Astrocyte (in vitro differentiated cells and primary cell): ENCODE data around the gene CHST10. TPM values are rescaled to one million over a fixed set of nuclear protein-coding genes. Genes with fewer than 3 reads are reported as not detected.

ENCODE experiments used
- DNase-seq: peaks from one replicate; pipeline ENCODE4 v3.0.0-alpha.2; 2010; ENCODE audit warnings: low read depth
- FAIRE-seq: peaks from 2 replicates; lab custom pipeline; 2011; peaks lifted over from hg19 to GRCh38; lab: Jason Lieb, UNC
- H2AFZ ChIP-seq: 2 replicates; pipeline ENCODE4 v1.6.0; 2012; ENCODE audit warnings: low read depth, low read length, inconsistent platforms
- H3K27ac ChIP-seq: 2 replicates; pipeline ENCODE4 v1.5.1; 2011; ENCODE audit warnings: low read depth, low read length, inconsistent platforms
- H3K27me3 ChIP-seq: 2 replicates; pipeline ENCODE4 v1.6.0; 2011; ENCODE audit warnings: low read length, inconsistent platforms; ENCODE audit not compliant: insufficient read depth
- H3K36me3 ChIP-seq: 2 replicates; pipeline ENCODE4 v1.5.1; 2011; ENCODE audit warnings: low read length, inconsistent platforms; ENCODE audit not compliant: insufficient read depth
- H3K4me1 ChIP-seq: 2 replicates; pipeline ENCODE4 v1.5.1; 2011; ENCODE audit warnings: low read length, inconsistent platforms; ENCODE audit not compliant: insufficient read depth
- H3K4me2 ChIP-seq: 2 replicates; pipeline ENCODE4 v1.6.0; 2012; ENCODE audit warnings: low read length, inconsistent platforms
- H3K4me3 ChIP-seq: 2 replicates; pipeline ENCODE4 v1.5.1; 2011; ENCODE audit warnings: low read depth, mild to moderate bottlenecking, low read length, inconsistent platforms; ENCODE audit not compliant: insufficient read depth
- H3K79me2 ChIP-seq: 2 replicates; pipeline ENCODE4 v1.6.0; 2012; ENCODE audit warnings: mild to moderate bottlenecking, low read length, inconsistent platforms; ENCODE audit not compliant: insufficient read depth
- H3K9ac ChIP-seq: 2 replicates; pipeline ENCODE4 v1.6.0; 2012; ENCODE audit warnings: mild to moderate bottlenecking, low read length, inconsistent platforms
- H3K9me3 ChIP-seq: 2 replicates; pipeline ENCODE4 v1.5.1; 2012; ENCODE audit warnings: low read depth, mild to moderate bottlenecking, low read length, inconsistent platforms; ENCODE audit not compliant: insufficient read depth
- H4K20me1 ChIP-seq: 2 replicates; pipeline ENCODE4 v1.6.0; 2012; ENCODE audit warnings: low read length, inconsistent platforms; ENCODE audit not compliant: insufficient read depth
- H3K27ac Mint-ChIP-seq: one replicate; pipeline ENCODE4 v1.8.0; 2021; ENCODE audit warnings: mild to moderate bottlenecking, mixed read lengths; ENCODE audit not compliant: unreplicated experiment
- H3K27me3 Mint-ChIP-seq: one replicate; pipeline ENCODE4 v1.8.0; 2021; ENCODE audit warnings: low read depth, mixed read lengths; ENCODE audit not compliant: unreplicated experiment
- H3K36me3 Mint-ChIP-seq: one replicate; pipeline ENCODE4 v1.8.0; 2021; ENCODE audit warnings: low read depth, mixed read lengths; ENCODE audit not compliant: unreplicated experiment
- H3K4me1 Mint-ChIP-seq: one replicate; pipeline ENCODE4 v1.8.0; 2021; ENCODE audit warnings: low read depth, mixed read lengths; ENCODE audit not compliant: unreplicated experiment
- H3K4me3 Mint-ChIP-seq: one replicate; pipeline ENCODE4 v1.8.0; 2021; ENCODE audit warnings: mild to moderate bottlenecking, moderate library complexity, mixed read lengths; ENCODE audit not compliant: unreplicated experiment
- H3K9me3 Mint-ChIP-seq: one replicate; pipeline ENCODE4 v1.8.0; 2021; ENCODE audit warnings: mild to moderate bottlenecking, mixed read lengths; ENCODE audit not compliant: unreplicated experiment
- CTCF ChIP-seq: IDR thresholded peaks from 2 replicates; pipeline ENCODE4 v1.5.1; 2011; ENCODE audit warnings: low read depth, mild to moderate bottlenecking, inconsistent platforms, low read length, moderate library complexity; ENCODE audit not compliant: insufficient read depth
- EZH2 ChIP-seq: IDR thresholded peaks from 2 replicates; pipeline ENCODE4 v1.6.1; 2012; ENCODE audit warnings: mild to moderate bottlenecking, low read length, inconsistent platforms; ENCODE audit not compliant: insufficient read depth
- total RNA-seq: library from RNA; stranded (reverse); gene quantifications from 2 replicates; pipeline ENCODE4 v1.2.1, GENCODE V29; 2021

CHST10 gene
- total RNA-seq, 1 donor from 2014 or later = 12.7 TPM

- DNase-seq = no peak
- no peak overlapping the region for H3K4me3 ChIP-seq
- no peaks in the 10 kb centered on the region for H4K20me1 ChIP-seq
- Mint-ChIP-seq H3K4me1 (no peaks in the 10 kb centered on the region), H3K27me3 (peaks cover 9% of the 10 kb centered on the region), H3K4me3 (no peak overlapping the region), H3K27ac (no peak overlapping the region), H3K36me3 (no peaks in the 10 kb centered on the region), H3K9me3 (no peaks in the 10 kb centered on the region)
- H3K9me3 ChIP-seq = no peaks in the 10 kb centered on the region
- H3K79me2 ChIP-seq = no peaks in the 10 kb centered on the region
- no peaks in the 10 kb centered on the region for H3K4me1 ChIP-seq
- no peak overlapping the region for H3K27ac ChIP-seq
- no peak overlapping the region for H3K4me2 ChIP-seq
- H3K36me3 ChIP-seq = no peaks in the 10 kb centered on the region
- no peak for FAIRE-seq
- TF ChIP-seq CTCF (no peak), EZH2 (no peak)
- H3K27me3 ChIP-seq = no peaks in the 10 kb centered on the region
- H2AFZ ChIP-seq = no peak overlapping the region
- no peak overlapping the region for H3K9ac ChIP-seq
Measured at GRCh38 chr2:100425573-100426383, 8.3 kb upstream of the CHST10 start.

DNA sequence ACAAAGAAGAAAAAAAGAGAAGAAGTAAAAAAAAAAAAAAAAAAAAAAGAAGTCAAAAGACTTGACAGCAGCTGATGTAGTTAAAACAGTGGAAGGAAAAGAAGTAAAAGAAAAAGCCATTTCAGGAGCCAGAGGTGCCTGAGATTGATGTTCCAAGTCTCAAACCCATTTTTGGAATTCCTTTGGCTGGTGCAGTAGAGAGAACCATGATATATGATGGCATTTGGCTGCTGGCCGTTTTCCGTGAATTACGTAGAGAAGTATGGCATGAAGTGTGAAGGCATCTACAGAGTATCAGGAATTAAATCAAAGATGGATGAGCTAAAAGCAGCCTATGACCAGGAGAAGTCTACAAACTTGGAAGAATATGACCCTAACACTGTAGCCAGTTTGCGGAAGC, 7.6 kb upstream of the CHST10 start:
- H2AFZ ChIP-seq = no peak overlapping the region
- H3K4me3 ChIP-seq = no peak overlapping the region
- no peak overlapping the region for H3K27ac Mint-ChIP-seq
- H3K9me3 ChIP-seq = no peaks in the 10 kb centered on the region
- H3K4me1 ChIP-seq = no peaks in the 10 kb centered on the region
- no peak overlapping the region for H3K4me2 ChIP-seq
- H3K36me3 ChIP-seq = no peaks in the 10 kb centered on the region
- no peaks in the 10 kb centered on the region for H3K27me3 ChIP-seq
- no peak overlapping the region for H3K4me3 Mint-ChIP-seq
- no peak for TF ChIP-seq CTCF
- TF ChIP-seq EZH2 = no peak
- DNase-seq (no peak), FAIRE-seq (no peak)
- no peaks in the 10 kb centered on the region for H3K36me3 Mint-ChIP-seq
- H3K9me3 Mint-ChIP-seq = no peaks in the 10 kb centered on the region
- no peak overlapping the region for H3K27ac ChIP-seq
- H3K79me2 ChIP-seq = no peaks in the 10 kb centered on the region
- no peak overlapping the region for H3K9ac ChIP-seq
- peaks cover 9% of the 10 kb centered on the region for H3K27me3 Mint-ChIP-seq
- no peaks in the 10 kb centered on the region for H3K4me1 Mint-ChIP-seq
- H4K20me1 ChIP-seq = no peaks in the 10 kb centered on the region

DNA sequence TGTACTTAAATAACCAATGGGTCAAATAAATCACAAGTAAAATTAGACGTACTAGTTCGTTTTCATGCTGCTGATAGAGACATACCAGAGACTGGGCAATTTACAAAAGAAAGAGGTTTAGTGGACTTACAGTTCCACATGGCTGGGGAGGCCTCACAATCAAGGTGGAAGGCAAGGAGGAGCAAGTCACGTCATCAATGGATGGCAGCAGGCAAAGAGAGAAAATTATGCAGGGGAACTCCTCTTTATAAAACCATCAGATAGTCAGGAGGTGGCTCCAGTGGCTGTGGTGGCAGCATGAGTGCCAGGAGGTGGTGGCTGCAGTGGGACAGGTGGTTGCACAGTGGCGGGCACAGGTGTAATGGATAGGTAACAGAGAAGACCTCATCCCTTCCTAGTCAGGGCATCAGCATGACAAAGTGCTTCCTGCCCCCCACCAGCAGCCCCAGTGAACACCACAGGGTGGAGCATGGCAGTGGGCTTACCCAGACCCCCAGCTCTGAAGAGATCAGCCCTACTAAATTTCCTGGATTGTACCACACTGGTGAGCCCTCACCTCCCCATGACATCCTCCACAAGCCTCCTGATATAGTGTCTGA, 6.9 kb upstream of the CHST10 start:
- Histone ChIP-seq H3K36me3 (no peaks in the 10 kb centered on the region), H3K9ac (no peak overlapping the region), H3K79me2 (no peaks in the 10 kb centered on the region), H3K27me3 (no peaks in the 10 kb centered on the region), H3K4me1 (no peaks in the 10 kb centered on the region), H4K20me1 (no peaks in the 10 kb centered on the region), H3K4me2 (no peak overlapping the region), H3K9me3 (no peaks in the 10 kb centered on the region), H3K27ac (no peak overlapping the region), H3K4me3 (no peak overlapping the region), H2AFZ (no peak overlapping the region)
- no peak overlapping the region for H3K27ac Mint-ChIP-seq
- H3K9me3 Mint-ChIP-seq = no peaks in the 10 kb centered on the region
- H3K27me3 Mint-ChIP-seq = peaks cover 9% of the 10 kb centered on the region
- TF ChIP-seq EZH2 (no peak), CTCF (no peak)
- no peaks in the 10 kb centered on the region for H3K4me1 Mint-ChIP-seq
- no peak for DNase-seq
- no peak for FAIRE-seq
- H3K4me3 Mint-ChIP-seq = no peak overlapping the region
- no peaks in the 10 kb centered on the region for H3K36me3 Mint-ChIP-seq
